HG03442 (cell line): ENCODE data around the gene DSCAML1.

Experiments
- ATAC-seq: cut with Tn5 transposase; IDR thresholded peaks from one replicate; pipeline ENCODE4 v1.9.1; 2021; ENCODE audit warnings: mild to moderate bottlenecking, moderate library complexity; ENCODE audit not compliant: unreplicated experiment

Gene DSCAML1

GRCh38 chr11:117702946-117703598 lies 93.9 kb downstream of the DSCAML1 start:
- ATAC-seq: no peak

DNA sequence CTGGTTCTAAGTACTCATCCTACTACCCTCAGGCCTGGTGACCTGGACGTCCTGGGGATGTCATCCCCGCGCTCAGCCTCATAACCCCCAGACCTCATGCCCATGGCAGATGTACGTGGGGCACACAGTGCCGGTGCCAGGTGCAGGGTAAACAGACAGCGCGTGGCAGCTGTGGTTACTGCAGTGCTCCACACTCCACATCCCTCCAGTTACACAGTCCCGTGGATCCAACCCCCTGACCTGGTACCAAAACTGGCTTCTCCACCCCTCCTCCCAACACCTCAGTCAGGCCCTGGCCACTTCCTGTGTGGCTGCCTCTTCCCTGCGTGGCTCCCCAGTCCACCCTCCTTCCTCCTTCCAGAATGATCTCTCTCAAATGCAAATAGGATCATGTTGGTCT lies 95.2 kb downstream of the DSCAML1 start:
- ATAC-seq: no peak

GRCh38 chr11:117700551-117700950 lies 96.5 kb downstream of the DSCAML1 start:
- ATAC-seq: no peak

DNA sequence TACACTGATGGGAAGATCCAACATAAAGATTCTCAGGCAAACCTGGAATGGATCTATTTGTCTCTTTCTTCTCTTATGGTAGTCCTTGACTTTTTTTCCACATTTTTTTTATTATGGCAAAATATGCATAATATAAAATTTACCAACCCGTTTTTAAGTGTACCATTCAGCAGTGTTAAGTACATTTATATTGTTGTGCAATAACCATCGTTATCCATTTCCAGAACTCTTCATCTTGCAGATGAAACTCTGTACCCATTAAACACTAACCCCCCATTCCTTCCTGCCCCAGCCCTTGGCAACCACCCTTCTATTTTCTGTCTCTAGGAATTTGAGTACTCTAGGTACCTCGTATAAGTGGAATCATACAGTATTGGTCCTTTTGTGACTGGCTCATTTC lies 99.7 kb downstream of the DSCAML1 start:
- ATAC-seq: no peak

DNA sequence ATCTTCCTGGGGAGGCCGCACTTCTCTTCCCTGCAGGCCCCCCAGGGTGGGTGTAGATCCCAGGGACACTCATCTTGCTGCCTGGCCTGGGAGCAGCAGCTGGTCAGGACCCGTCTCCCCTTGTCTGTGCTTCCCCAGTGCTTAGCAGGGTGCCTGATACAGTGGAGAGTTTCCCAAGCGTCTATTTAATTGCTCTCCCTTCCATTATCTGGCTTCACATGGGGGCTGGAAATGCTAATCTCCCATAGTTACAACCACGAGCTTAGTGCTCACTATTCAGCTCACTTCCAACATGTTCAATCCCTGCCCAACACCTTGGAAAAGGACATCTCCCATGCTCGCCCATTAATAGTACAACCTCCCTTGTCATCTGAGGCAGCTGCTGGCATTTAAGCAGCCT lies 100.5 kb downstream of the DSCAML1 start:
- ATAC-seq: no peak

- no peak for ATAC-seq
Observed at GRCh38 chr11:117693344-117693743, 103.7 kb downstream of the DSCAML1 start.

GRCh38 chr11:117691516-117691915 lies 105.5 kb downstream of the DSCAML1 start:
- ATAC-seq: no peak

DNA sequence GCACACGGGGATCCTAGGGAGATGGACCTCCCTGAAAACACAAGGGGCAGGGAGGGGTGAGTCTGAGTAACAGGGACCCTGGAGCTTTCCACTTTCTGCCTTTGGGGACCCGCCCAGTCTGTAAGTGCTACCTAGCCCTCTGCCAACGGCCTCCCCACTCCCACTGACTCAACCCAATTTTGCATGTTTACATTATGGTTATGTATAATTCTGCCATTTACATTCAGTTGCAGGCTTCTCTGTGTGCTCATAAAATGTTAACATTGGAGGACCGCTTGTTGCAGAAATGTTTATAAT lies 105.8 kb downstream of the DSCAML1 start:
- no peak for ATAC-seq

DNA sequence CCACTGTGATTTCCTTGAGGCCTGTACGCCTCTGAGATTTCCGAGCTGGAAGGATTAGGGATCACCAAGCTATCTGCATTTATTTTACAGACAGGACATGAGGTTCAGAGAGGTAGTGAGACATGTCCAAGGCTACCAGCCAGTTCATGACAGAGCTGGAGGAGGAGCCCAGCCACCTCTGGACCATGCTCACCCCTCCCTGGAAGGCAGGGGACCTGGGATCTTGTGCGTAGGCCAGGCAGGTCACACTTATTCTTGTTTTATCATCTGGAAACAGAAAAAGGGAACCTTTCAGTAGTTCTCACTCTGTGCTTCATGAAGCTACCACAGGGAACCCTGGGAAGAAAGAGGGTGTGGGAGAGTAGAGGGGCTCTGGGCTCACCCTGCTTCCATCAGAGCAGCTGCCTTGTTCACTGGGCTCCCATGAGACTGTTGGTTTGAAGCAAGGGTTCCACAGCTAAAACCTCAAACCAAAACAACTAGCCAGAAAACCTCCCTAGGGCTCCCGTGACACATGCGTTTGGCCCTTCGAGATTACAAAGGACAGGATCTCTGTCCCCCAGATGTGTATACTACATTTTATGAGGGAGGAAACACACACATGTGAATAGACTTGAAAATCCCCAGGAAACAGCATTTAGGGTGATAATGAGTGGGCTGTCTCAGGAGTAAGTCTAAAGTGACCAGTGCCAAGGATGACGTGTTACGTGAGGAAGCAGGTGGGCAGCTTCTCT lies 106.4 kb downstream of the DSCAML1 start:
- no peak for ATAC-seq

DNA sequence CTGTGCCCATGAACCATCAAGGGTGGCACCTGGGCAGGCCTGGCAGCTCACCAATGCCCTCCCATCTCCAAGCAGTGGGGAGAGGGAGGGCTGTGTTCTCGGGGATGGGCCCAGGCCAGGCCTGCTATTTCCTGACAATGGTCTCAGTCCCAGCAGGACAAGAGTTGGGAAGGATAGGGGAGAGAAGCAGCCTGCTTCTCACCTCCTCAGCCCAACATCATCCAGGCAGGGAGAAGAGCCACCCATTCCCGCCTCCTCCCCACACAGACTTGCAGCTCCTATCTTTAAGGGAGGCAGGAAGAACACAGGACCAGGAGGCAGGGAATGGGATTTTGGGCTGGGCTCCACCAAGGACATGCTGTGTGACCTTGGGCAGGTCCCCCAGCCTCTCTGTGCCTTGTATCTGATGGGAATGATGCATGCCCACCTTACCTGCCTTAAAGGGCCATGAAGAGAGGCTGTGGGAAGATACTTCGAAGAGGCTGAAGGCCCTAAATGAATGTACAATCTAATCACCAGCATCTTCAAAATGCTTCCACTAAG lies 108.7 kb downstream of the DSCAML1 start:
- no peak for ATAC-seq

DNA sequence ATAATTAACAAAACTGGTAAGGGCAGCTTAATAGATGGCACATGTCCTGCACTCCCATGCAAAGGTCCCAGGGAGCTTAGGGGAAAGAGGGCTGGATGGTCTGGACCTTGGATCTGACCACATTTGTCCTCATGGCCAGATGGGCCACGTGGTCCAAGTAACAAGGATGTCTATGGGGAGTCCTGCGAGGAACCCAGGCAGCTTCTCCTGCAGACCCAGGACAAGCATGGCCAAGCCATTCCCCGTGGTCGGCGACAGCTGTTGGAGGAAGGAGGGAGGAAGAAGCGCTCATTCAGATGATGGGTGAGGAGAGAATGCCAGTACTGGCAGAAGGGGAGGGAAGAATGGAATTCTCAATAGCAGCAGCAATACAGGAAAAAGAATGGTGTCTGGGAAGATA lies 109.2 kb downstream of the DSCAML1 start:
- ATAC-seq: no peak

GRCh38 chr11:117686711-117687110 lies 110.3 kb downstream of the DSCAML1 start:
- ATAC-seq: no peak

DNA sequence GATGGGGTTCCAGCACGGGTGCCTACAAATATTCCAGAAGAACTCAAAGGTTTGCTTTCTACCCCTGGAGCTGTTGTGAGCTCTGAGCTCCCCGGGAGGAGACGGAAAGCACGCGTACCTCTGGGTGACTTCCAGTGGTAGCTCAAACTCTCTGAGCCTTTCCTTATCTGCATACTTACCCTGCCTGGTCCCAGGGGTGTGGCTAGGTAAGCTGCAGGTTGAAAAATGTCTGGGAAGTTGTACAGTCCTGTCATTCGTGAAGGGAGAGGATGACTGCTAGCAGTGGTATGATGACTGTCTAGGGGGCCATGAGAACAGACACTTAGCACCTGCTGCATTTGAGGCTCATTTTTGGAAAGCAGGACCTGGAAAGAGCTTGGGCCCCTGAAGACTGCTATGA lies 111.5 kb downstream of the DSCAML1 start:
- no peak for ATAC-seq

- ATAC-seq: no peak
Observed at GRCh38 chr11:117684731-117685130, 112.3 kb downstream of the DSCAML1 start.

DNA sequence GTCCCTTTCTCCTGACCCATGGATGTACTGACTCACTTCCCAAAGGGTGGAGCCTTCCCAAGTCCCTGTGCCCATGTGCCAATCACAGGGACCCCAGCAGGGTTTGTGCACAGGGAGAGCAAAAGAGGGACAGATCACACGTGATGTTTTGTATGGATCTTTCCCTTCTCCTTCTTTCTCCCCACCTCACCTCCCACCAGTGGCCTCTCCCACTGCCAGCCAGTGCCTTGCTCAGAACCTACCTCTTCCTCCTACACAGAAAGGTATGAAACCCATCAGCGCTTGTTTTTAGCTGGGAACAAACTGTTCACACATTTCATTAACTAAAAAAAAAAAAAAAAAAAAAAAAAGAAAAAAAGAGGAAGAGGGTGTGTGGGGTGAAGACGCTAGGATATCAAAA lies 112.9 kb downstream of the DSCAML1 start:
- no peak for ATAC-seq

DNA sequence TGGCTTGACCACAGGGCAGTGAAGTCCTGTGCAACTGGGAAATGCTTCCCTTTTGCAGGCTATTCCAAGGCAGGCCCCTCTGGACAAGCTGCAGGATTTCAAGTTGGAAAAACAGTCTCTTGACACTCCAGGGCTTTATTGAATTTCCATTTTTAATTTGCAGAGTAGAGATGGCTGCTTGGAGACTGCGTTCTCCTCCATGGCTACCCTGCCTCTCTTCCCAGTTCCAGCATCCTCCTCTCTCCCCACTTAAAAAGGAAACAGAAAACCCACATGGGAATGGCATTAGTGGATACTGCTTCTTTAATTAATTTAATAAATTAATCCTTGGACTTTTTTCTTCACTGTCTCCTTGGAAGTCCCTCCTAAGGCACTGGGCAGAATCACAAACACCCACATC lies 115.6 kb downstream of the DSCAML1 start:
- ATAC-seq: no peak

DNA sequence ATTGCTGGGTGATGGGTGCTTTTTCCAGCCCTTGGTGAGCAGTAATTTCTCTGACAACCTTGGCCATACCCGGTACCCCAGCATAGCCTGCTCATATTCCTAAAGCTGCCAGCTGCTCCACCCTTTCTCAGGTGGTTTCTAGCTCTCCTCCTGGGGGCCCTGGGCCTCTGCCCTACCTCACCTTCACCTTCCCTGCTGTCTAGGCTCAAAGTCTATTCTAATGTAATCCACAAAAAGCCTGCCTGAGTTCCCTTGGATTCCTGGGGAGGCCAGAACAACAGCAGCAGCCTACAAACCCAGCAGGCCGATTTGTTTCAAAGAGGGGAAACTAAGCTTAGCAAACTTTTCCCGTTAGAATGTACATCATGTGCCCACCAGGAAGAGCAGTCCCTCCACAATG lies 117.6 kb downstream of the DSCAML1 start:
- no peak for ATAC-seq

DNA sequence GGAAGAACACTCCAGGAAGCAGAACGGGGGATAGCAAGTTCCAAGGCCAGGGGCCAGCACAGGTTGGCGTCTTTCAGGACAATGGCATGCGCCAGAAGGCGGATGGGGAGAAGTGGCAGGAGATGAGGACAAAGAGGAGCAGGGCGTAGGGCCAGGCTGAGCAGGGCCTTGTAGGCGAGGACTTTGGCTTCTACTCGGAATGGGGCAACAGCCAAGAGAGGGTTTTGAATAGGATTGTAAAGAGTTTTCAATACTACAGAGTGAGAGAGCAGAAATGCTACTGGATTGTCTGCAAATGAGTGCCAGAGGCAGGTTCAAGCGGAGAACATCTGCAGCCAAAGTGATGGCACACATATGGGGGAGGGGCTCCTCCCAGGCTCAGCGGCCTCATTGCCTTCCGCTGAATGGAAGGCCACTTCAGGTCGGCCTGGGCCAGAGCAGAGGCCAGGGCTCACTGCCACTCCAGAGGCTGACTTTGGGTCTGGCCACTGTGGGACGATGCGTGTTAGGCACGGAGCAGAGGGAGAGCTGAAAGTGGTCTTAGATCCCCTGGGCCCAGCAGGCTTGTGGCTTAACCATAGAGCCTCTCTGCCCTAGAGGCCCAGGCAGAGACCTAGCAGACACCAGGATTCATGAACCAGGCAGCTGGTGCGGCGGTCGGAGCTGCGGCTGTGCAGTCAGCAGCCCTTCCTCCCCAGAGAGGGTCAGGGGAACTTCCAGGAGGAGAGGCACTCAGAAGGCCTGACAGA lies 118.2 kb downstream of the DSCAML1 start:
- peak; percentile 45 for ATAC-seq

GRCh38 chr11:117677729-117678310 lies 119.2 kb downstream of the DSCAML1 start:
- ATAC-seq: no peak

GRCh38 chr11:117676501-117676900 lies 120.5 kb downstream of the DSCAML1 start:
- ATAC-seq: no peak

DNA sequence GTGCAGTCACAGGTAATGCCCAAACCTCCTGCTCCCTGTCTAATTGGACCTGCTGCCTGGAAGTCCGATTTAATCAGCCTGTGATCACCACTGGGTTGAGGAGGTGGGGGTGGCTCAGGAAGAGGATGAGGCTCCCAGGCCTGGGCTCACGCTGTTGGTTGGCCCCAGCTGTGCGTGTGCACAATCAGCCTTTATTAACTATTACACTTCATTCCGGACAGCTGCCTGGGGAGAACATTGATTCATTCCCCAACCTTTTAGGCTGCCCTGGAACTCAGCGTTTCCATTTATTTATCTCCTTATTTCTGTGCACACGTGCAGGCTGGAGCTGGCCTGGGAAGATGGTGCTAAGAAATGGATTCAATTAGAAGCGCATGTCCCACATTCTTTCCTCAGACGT lies 123.4 kb downstream of the DSCAML1 start:
- ATAC-seq: no peak

- ATAC-seq: no peak
Observed at GRCh38 chr11:117671370-117671769, 125.6 kb downstream of the DSCAML1 start.
